Measurements from ENCODE around the gene SH2D3C.

SH2D3C gene

DNA sequence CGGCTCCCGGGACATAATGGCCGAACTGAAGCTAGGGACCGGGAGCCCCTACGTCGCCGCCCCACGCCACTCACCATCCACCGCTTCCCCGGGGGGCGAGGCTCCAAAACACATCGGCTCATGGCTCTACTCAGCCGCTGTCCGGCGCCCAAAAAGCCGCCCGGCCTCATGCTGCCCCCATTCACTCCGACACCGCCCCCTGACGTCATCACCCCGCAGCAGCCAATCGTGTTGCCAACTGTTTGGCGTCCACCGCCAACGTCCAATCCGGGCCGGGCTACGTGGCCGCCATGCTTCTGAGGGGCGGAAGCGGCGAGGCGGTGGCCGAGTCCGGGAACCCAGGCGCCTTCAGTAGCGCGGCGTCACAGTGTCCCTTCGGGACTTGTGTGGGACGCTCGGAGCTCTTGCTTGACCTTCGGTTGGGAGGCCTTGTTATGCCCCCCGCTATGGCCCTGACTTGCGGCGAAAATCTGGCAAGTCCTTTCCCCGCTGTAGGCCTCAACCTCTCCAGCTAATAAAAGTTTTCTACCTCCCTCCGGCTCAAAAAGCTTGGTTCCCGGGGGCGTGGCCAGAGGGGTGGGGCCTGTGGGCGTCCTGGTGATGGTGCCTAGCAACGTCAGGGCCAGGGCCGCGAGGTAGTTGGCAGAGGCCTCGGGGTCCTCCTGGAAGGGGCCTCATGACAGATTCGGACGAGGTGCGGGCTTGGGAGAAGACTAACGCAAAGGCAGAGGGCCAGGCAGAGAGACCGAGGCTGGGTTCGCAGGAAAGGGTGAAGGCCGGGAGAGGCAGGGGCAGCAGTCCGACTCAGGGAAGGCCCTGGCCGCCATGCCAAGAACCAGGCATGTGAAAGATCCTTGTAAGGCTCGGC is 62.8 kb downstream of the SH2D3C start, which contains the start of the genes PTRH1 and TTC16:
PTRH1 (minus strand) TSS at position 194 of the 868 bp plus-strand sequence; CDS start at position 170, 24 bp downstream.
TTC16 (plus strand) TSS at position 610 of the 868 bp plus-strand sequence; CDS start at position 677, 67 bp downstream.
- DNase-seq: peak; percentile 94

DNA sequence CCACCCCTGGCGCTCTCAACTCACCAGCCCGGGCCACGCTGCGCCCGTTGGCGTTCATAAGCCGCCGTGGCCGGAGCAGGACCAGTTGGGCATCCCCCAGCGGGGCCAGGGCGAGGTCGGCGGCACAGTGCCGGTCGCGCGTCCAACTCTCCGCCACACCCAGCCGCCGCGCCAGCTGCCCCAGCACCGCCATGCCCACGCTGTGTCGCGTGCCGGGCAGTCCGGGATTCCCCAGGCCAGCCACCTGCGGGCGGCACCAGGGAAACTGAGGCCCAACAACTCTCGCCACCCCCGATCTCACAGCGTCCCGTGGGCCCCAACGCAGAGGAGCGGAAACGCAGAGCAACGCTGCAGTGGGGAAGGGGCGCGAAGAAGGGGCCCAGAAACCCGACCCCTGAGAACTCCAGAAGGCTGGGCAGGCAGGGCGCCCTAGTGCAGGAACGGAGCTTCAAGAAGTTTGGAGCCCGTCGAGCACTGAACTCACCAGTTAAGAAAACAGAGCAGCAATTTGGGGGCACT is 63.5 kb downstream of the SH2D3C start:
- no peak for DNase-seq

DNA sequence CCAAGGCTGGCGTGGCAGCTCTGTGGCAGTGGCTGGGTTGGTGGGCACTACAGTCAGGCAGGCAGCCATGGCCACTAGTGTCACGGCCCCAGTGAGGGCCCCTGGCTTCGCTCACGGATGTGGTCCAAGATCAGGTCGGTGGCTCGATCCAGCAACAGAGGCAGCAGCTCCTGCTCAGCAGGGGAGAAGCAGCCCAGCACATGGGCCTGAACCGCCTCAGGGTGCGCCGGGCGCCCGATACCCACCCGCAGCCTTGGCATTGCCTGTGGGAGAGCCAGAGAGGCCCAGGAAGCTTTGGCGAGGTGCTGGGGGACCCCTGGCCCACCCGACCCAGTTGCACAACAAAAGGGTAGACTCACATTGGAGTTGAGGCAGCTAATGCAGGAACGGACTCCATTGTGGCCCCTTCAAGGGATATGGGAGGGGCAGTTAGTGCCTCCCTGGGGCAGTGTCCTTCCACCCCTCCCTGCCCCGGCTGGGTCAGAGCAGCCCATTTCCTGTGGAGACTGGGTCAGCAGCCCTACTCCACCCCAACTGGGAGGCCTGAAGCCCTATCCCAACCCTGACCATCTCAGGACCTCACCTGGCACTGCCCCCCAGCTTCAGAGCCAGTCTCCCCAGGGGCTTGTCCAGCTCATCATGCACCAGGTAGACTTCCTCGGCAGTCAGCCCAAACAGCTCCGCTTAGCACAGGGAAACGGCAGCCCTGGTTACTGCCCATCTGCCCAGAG is 64.3 kb downstream of the SH2D3C start:
- DNase-seq: no peak

DNA sequence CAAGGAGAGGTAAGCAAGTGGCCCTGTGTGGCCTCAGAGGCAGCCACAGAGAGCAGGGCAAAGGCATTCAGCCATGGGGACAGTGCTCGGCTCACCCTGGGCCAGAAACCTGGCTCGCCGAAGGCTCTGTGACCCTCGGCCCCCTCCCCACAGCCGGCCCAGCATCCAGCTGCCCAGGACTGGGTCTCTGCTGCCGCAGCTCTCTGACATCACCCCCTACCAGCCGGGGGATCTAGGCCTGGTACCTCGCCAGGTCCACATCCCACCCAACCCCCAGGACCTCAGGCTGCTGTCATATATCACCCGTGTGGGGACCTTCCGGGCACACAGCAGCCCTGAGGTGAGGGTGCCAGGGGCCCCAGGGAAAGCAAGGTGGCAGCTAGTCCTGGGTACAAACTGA is 65.6 kb downstream of the SH2D3C start:
- no peak for DNase-seq

DNA sequence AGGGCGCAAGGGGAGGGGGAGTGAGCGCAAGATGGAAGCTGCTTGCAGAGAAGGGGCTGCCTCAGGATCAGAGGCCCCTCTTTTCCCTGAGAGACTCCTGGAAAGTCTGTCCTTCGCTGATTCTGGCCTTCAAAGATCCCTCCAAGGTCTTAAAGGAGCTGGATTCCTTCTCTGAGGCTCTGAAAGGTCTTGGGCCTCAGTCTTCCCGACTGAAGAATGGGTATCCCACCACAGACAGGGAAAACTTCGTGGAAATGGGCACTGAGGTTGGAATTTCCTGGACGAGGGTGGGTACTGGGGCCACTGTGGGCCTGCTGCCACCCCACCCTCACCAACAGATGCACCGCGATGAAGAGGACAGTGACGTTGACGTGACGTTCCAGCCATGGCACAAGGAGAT is 66.1 kb downstream of the SH2D3C start:
- DNase-seq: no peak

DNA sequence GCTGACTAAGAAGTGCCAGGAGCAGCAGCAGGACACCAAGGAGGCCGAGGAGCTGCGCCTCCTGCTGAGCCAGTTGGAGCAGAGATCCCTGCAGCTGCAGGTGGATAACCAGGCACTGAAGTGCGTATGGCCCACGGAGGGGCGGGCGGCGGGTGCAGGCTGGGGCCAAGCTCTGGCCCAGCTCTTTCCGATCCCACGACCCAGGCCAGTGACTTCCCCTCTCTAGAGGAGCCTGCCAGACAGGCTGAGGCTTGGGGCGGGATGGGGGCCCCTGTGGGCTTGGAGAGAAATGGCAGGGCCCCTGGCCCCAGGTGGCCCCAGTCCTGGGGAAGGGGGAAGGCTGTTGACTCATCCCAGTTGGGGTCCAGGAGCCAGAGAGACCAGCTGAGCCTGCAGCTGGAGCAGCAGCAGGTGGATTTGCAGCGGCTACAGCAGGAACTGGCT is 66.6 kb downstream of the SH2D3C start:
- DNase-seq: no peak

DNA sequence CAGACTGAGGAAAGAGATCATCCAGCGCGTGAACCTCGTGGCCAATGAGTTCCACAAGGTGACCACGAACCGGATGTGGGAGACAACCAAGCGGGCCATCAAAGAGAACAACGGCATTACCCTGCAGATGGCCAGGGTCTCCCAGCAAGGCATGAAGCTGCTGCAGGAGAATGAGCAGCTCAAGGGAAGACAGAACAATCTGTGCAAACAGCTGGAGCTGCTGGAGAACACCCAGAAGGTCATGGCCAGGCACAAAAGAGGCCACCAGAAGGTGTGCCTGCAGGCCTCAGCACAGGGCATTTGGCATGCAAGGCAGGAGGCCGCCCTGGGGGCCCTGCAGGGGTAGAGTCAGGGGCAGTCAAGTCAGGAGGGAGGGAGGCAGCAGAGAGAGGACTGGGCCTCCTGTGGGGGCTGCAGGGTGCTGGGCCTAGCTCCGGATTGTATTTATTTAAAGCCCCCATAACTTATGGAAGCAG is 67.2 kb downstream of the SH2D3C start:
- no peak for DNase-seq

DNA sequence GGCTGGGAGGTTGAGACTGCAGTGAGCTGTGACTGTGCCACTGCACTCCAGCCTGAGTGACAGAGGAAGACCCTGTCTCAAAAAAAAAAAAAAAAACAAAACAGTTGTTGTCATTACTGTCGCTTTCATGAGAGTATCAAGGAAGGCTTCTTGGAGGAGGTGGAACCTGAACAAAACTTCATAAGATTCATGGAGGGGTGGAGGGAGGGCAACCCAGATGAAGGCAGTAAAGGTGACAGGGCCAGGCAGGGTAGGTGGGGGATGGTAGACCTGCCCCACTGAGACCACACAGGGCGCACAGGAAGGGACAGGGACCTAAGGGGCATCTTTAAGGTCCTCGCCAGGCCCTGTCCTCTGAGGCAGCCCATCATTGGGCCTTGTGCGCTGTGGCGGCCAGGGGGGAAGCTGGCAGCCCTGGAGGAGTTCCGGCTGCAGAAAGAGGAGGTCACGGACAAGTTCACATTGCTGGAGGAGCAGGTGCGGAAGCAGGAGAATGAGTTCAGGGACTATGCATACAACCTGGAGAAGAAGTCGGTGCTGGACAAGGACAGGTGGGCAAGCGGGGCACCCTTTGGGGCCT is 68.2 kb downstream of the SH2D3C start:
- DNase-seq: no peak

DNA sequence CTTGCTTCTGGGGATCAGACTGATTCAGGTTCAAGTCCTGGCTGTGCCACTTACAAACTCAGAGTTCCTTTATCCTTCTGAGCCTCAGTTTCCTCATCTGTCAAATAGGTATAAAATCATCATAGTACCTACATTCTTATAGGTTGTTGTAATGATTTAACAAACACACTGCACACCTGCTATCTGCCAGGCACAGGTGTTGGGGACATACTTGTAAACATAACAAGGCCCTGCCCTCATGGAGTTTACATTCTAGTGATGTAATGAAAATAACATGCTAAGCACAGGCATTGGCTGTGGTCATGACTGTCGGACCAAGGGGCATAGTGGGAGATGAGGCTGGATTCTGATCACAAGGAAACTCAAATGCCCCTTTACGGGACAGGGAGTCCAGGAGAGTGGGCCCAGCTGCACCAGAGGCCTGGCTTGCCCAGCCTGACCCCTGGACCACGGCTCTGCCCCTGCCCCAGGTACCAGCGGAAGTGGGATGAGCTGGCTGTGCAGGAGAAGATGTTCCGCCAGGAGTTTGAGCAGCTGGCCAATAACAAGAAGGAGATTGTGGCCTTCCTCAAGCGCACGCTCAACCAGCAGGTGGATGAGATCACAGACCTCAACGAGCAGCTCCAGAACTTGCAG is 69.4 kb downstream of the SH2D3C start:
- DNase-seq: no peak

DNA sequence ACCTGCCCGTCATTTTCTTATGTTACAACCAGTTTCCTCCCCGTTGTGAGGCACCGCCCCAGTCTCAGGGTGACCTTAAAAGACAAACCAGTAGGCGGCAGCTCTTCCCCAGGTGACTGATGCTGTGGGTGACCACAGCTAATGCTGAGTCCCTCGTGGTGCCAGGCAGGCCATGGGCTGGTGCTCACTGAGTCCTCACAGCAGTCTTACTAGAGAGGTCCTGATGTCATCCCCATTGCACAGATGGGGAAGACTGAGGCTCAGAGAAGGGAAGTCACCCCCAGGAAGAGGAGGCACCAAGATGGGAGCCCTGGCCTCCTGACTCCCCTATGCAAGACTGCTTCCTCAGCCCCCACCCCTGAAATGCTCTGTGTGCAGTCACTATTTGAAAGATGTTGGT is 70.7 kb downstream of the SH2D3C start:
- no peak for DNase-seq

DNA sequence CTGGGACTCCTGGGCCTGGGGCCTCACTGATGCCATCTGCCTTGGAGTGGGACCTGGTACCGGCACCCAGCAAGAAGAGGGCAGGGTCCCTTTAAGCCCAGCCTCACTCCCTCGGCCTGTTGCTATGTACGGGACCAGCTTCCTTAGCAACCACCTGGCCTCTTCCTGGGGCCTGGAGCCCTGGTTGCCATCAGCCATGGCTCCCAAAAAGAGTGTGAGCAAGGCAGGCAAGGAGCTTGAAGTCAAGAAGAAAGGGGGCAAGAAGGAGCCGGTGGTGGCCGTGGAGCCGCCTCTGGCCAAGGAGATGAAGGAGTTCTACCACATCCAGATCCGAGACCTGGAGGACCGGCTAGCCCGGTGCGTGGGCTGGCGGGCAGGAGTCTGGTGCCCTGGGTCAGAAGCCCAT is 71.6 kb downstream of the SH2D3C start, which contains the start of gene CFAP157:
CFAP157 (plus strand) TSS at position 153 of the 406 bp plus-strand sequence; CDS start at position 197, 44 bp downstream.
- no peak for DNase-seq

DNA sequence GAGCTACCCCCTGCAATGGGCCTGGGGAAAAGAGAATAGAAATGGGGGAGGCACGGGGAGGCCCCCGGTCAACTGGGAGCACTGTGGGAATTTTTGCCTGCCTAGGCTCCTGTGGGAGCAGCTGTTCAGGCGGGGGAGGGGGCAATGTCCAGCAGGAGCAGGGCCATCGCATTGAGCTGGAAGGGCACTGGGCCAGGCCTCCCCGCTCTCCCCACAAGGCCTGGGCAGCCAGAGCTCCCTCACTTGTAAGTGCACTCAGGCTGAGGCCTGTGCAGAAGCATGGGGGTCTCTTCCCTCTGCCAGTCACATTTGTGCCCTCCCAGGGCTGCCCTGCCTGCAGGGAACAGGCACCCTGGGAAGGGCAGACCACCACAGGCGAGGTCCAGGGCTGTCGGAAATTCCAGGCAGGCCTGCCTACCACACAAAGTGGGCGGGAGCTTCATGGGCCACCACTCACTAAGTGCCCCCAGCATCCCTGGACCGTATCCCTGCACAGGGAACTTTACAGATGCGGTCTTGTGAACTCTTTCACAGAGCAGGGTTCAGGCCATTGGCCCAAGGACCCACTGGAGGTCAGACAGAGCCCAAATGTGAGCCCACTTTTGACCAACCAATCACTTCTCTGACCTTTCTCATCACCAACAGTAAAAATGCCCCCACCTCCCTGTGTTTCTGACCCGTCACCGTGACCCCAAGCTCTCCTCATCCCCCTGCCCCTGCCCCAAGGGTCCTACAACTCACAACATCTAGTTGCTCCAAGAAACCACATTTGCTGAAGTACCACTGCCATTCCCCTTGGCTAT is 72.7 kb downstream of the SH2D3C start:
- DNase-seq: no peak

DNA sequence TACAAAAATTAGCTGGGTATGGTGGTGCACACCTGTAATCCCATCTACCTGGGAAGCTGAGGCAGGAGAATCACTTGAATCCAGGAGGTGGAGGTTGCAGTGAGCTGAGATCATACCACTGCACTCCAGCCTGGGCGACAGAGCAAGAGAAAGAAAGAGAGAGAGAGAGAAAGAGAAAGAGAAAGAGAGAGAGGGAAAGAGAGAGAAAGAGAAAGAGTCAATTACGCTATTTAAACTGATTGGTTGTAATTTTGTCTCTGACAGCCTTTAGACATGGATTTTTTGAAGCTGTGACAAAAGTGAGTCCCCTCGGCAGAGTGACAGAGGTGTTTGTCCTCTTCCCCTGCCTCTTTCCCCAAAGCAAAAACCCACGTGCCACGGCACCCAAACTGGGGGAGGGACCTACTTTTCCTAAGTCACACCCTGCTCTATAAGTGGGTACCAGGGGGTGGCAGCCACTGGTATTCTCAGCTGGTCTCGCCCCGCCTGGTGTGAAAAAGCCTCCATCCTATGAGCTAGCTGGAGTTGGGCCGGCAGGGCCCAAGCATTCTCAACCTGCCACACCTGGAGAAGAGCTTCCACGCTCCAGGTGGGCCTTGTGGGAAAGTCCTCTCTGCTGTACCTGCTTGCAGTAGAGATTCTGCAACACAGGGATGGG is 75.0 kb downstream of the SH2D3C start:
- no peak for DNase-seq

DNA sequence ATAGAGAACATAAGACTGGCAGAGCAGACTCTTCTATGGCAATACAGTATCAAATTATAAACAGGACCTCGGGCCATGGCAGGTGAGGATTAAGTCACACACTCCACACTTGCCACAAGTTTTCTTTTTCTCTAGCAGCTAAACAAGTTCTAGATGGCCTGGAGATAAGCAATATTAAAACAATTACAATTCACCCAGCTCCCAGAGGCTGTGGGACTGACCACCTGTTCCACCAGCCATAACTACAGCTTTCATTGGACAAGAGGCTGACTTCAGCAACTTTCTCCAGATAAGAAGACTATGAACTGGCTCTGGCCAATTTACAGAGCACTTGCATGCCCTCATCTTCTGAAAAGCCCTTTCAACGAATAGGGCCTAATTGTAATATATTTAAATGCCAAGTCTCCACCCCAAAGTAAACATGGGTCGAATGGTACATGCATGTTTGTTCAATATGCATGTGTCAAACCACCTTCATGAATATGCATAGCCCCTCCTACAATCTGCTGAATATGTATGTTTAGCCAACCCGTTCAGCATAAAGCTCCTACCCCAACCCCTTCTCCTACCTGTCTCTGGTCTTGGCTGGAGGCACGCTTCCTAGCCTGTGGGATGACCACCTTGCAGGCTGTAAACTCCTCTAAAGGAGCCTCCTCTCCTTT is 77.7 kb downstream of the SH2D3C start:
- no peak for DNase-seq

DNA sequence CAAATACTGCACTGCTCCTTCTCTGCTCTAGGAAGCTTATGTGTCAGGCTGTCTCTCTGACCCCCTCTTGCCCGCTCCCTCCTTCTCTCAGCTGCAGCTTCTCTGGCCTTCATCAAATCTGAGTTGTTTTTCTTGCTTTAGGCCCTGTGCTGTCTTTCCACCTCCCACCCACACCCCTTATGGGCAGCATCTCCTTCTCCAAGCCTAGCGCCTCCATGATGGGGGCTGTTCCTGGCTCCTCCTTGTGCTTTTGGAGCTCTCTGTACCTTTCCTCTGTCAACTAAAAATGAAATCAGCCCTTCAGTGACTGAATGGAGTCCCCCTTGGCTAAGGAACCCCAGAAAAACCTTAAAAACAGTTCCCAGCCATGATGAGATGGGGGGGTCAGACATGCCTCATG is 78.3 kb downstream of the SH2D3C start:
- DNase-seq: no peak

DNA sequence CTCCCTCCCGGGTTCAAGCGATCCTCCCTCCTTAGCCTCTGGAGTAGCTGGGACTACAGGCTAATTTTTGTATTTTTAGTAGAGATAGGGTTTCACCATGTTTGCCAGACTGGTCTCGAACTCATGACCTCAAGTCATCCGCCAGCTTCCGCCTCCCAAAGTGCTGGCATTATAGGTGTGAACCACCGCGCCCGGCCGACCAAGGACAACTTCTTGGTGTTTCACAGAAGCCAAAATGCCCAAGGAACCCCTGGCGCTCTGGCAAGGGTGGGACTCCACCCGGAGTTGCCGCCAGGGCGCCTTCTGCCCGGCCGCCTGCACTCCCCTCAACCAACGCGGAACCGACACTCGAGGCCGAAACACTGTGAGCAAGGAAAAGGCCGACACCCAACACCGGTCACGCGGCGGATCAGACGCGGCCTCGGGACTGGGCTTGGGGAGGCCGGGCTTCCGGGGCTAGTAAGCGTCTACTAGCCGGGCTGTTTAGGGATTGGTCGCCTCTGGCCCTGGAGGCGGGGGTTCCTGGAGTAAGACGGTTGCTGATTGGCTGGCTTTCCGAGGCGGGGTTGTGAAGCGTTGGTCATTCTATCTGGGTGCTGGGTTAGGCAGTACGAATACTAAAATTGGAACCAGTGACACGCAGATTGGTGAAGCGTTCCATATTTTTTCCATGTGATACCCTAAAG is 79.3 kb downstream of the SH2D3C start:
- DNase-seq: peak; percentile 72

DNA sequence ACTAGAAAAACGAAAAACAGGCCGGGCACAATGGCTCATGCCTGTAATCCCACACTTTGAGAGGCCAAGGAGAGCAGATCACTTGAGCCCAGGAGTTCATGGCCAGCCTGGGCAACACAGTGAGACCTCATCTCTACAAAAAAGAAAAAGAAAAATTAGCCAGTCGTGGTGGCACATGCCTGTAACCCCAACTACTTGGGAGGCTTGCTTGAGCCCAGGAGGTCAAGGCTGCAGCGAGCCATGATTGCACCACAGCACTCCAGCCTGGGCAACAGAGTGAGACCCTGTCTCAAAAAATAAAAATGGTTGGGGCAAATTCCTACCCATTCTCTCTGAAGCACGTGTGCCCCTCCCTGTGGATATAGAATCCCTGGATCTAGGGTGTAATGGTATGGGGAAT is 80.1 kb downstream of the SH2D3C start:
- DNase-seq: no peak

DNA sequence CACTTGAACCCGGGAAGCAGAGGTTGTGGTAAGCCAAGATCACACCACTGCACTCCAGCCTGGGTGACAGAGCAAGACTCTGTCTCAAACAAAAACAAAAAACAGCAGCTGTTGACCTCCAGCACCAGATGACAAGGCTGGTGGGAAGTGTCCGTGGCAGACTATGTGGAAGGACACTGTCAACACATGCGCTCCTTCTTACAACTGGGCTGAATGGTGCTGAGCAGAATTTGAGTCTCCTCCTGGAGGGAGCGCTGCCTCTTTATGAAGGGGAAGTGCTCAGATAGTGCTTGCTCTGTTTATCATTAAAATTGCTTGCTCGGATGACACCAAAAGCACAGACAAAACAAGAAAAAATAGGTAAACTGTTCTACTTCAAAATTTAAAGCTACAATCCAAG is 80.9 kb downstream of the SH2D3C start:
- no peak for DNase-seq

DNA sequence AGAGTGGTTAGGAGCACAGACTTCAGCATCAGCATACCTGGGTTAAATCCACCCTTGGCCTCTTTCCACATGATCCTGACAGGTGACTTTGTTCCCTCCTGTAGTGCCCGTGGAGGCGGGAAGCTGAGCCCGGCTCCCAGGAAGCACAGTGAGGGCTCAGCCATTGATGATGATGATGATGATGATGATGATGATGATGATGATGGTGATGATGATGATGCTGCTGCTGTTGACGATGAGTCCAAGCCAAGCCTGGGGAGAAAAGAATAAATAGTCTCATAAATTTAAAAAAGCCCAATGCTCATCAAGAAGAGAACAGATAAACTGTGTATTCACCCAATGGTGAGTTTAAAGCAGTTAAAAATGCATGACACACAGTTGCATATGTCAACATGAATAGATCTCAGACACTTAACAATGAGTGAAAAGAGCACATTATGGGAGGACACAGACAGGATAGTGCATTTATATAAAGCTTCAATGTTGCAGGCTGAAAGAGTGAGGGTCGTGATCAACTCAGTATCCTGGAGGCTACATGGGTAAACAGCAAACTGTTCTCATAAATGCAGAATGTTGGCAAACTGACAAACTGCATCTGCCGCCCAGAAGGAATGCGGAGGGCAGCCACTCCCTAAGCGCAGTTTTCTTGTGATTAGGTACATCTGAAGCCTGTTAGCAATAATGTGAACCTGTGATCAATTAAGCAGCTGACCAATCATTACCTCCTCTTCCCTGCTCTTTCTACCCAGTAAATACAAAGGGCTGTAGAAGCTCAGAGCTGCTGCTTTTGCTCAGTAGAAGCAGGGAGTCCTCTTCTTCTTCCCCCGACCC is 83.4 kb downstream of the SH2D3C start:
- DNase-seq: no peak
